ENCODE results near the gene PRPF6. TPM values are rescaled to one million over a fixed set of nuclear protein-coding genes. Genes with fewer than 3 reads are reported as not detected.

PRPF6 gene
- total RNA-seq, 1 donor from 2014 or later = 52.6 TPM

DNA sequence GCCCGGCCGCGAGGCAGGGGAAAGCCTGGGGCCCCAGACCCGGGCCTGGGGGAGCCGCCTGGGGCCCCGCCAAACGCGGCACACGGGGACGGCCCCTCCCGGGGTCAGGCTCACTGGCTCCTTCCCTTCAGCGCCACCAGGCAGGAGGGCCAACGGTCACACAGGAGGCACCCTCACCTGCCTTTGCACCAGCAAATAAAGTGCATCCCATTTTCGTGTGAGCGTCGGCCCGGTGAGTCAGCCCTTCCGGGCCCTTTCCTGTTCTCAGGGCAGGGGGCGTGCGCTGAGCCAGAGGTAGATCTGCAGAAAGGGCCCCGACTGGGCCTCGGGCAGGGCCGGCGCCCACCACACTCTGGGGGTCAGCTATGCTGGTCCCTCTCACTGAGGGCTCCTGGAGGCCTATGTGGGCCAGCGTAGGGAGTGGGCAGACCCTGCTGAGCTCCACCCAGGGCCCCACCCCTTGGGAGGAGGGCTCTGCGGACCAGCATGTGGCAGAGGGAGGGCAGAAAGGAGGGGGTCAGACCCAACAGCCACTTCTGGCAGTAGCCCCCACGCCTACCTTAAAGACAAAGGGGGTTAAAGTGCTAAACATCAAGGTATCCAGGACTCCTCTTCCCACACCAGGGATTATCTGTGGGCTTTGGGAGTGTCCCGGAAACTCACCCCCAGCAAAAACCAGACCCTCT lies 23.8 kb upstream of the PRPF6 start:
- H3K27ac Mint-ChIP-seq (ENCODE audit: unreplicated experiment) = no peak overlapping the region
- H3K4me2 ChIP-seq (ENCODE audit: low read length) = peak overlapping the region; percentile 83
- H3K36me3 Mint-ChIP-seq (ENCODE audit: low read depth, unreplicated experiment) = peaks cover 2% of the 10 kb centered on the region
- H3K79me2 ChIP-seq (ENCODE audit: insufficient read depth, low read length) = peaks cover 39% of the 10 kb centered on the region
- H3K4me3 Mint-ChIP-seq (ENCODE audit: unreplicated experiment) = peak overlapping the region; percentile 82
- H3K36me3 ChIP-seq (ENCODE audit: insufficient read depth, low read length) = no peaks in the 10 kb centered on the region
- H3K9me3 Mint-ChIP-seq (ENCODE audit: unreplicated experiment) = no peaks in the 10 kb centered on the region
- FAIRE-seq (no peak), DNase-seq (ENCODE audit: low read depth) (peak; percentile 47)
- peak overlapping the region; percentile 53 for H3K4me3 ChIP-seq (ENCODE audit: insufficient read depth, low read depth, low read length)
- H3K27me3 Mint-ChIP-seq (ENCODE audit: low read depth, unreplicated experiment) = no peaks in the 10 kb centered on the region
- no peaks in the 10 kb centered on the region for H3K27me3 ChIP-seq (ENCODE audit: insufficient read depth, low read length)
- H3K9ac ChIP-seq (ENCODE audit: low read length) = peak overlapping the region; percentile 51
- TF ChIP-seq CTCF (IDR thresholded peaks at IDR 0.05; ENCODE audit: insufficient read depth, low read depth, low read length) (no peak), EZH2 (IDR thresholded peaks at IDR 0.05; ENCODE audit: insufficient read depth, low read length) (no peak)
- peaks cover 32% of the 10 kb centered on the region for H4K20me1 ChIP-seq (ENCODE audit: insufficient read depth, low read length)
- peaks cover 12% of the 10 kb centered on the region for H3K4me1 Mint-ChIP-seq (ENCODE audit: low read depth, unreplicated experiment)
- peak overlapping the region; percentile 31 for H3K27ac ChIP-seq (ENCODE audit: low read depth, low read length)
- H3K4me1 ChIP-seq (ENCODE audit: insufficient read depth, low read length) = peaks cover 12% of the 10 kb centered on the region
- H2AFZ ChIP-seq (ENCODE audit: low read depth, low read length) = peak overlapping the region; percentile 24
- H3K9me3 ChIP-seq (ENCODE audit: insufficient read depth, low read depth, low read length) = no peaks in the 10 kb centered on the region

GRCh38 chr20:63957690-63958441 lies 23.1 kb upstream of the PRPF6 start:
- no peak overlapping the region for H3K4me3 ChIP-seq (ENCODE audit: insufficient read depth, low read depth, low read length)
- DNase-seq (ENCODE audit: low read depth) = no peak
- H3K4me1 ChIP-seq (ENCODE audit: insufficient read depth, low read length) = peaks cover 12% of the 10 kb centered on the region
- no peak overlapping the region for H2AFZ ChIP-seq (ENCODE audit: low read depth, low read length)
- H4K20me1 ChIP-seq (ENCODE audit: insufficient read depth, low read length) = peaks cover 25% of the 10 kb centered on the region
- no peaks in the 10 kb centered on the region for H3K36me3 ChIP-seq (ENCODE audit: insufficient read depth, low read length)
- FAIRE-seq = no peak
- TF ChIP-seq CTCF (IDR thresholded peaks at IDR 0.05; ENCODE audit: insufficient read depth, low read depth, low read length) = no peak
- TF ChIP-seq EZH2 (IDR thresholded peaks at IDR 0.05; ENCODE audit: insufficient read depth, low read length) = no peak
- no peaks in the 10 kb centered on the region for H3K9me3 Mint-ChIP-seq (ENCODE audit: unreplicated experiment)
- H3K4me1 Mint-ChIP-seq (ENCODE audit: low read depth, unreplicated experiment) = peaks cover 12% of the 10 kb centered on the region
- H3K27me3 ChIP-seq (ENCODE audit: insufficient read depth, low read length) = no peaks in the 10 kb centered on the region
- H3K36me3 Mint-ChIP-seq (ENCODE audit: low read depth, unreplicated experiment) = peaks cover 2% of the 10 kb centered on the region
- H3K79me2 ChIP-seq (ENCODE audit: insufficient read depth, low read length) = peaks cover 32% of the 10 kb centered on the region
- H3K4me3 Mint-ChIP-seq (ENCODE audit: unreplicated experiment) = no peak overlapping the region
- peak overlapping the region; percentile 83 for H3K4me2 ChIP-seq (ENCODE audit: low read length)
- no peaks in the 10 kb centered on the region for H3K9me3 ChIP-seq (ENCODE audit: insufficient read depth, low read depth, low read length)
- no peak overlapping the region for H3K27ac Mint-ChIP-seq (ENCODE audit: unreplicated experiment)
- no peaks in the 10 kb centered on the region for H3K27me3 Mint-ChIP-seq (ENCODE audit: low read depth, unreplicated experiment)
- H3K9ac ChIP-seq (ENCODE audit: low read length) = no peak overlapping the region
- H3K27ac ChIP-seq (ENCODE audit: low read depth, low read length) = peak overlapping the region; percentile 19
